GM18498 (cell line): ENCODE measurements around the gene C22orf23.

Experiments used
- ATAC-seq: cut with Tn5 transposase; IDR thresholded peaks from one replicate; pipeline ENCODE4 v1.9.1; 2021; ENCODE audit warnings: mild to moderate bottlenecking, moderate library complexity; ENCODE audit not compliant: unreplicated experiment

C22orf23 gene

GRCh38 chr22:37905534-37906363 is 47.7 kb downstream of the C22orf23 start, which contains the start of gene MICALL1:
TSS of gene MICALL1 (plus strand) at chr22:37906297. CDS start at chr22:37906423, 126 bp downstream.
- peak; percentile 87 for ATAC-seq

GRCh38 chr22:37904572-37905533 is 48.5 kb downstream of the C22orf23 start:
- no peak for ATAC-seq

- ATAC-seq: no peak
Observed at GRCh38 chr22:37898441-37899181, 54.8 kb downstream of the C22orf23 start.

GRCh38 chr22:37897807-37898206 is 55.6 kb downstream of the C22orf23 start:
- ATAC-seq: no peak

GRCh38 chr22:37896939-37897338 is 56.5 kb downstream of the C22orf23 start:
- ATAC-seq: no peak

GRCh38 chr22:37896181-37896592 is 57.2 kb downstream of the C22orf23 start:
- peak; percentile 69 for ATAC-seq

GRCh38 chr22:37894939-37895670 is 58.3 kb downstream of the C22orf23 start:
- ATAC-seq: no peak

- ATAC-seq: no peak
Observed at GRCh38 chr22:37893583-37893983, 59.8 kb downstream of the C22orf23 start.
